Glutamatergic neuron (in vitro differentiated cells): ENCODE data around the gene ABHD4. TPM values are rescaled to one million over a fixed set of nuclear protein-coding genes. Genes with fewer than 3 reads are reported as not detected.

Experiments
- DNase-seq: peaks from one replicate; pipeline ENCODE4 v3.0.0; 2022
- H3K27ac Mint-ChIP-seq: one replicate; pipeline ENCODE4 v1.8.0; 2020; ENCODE audit warnings: mild to moderate bottlenecking, mixed read lengths, inconsistent platforms; ENCODE audit not compliant: unreplicated experiment
- H3K27me3 Mint-ChIP-seq: one replicate; pipeline ENCODE4 v1.8.0; 2020; ENCODE audit warnings: mild to moderate bottlenecking, moderate library complexity, mixed read lengths, inconsistent platforms; ENCODE audit not compliant: unreplicated experiment
- H3K36me3 Mint-ChIP-seq: one replicate; pipeline ENCODE4 v1.8.0; 2020; ENCODE audit warnings: mild to moderate bottlenecking, mixed read lengths, inconsistent platforms; ENCODE audit not compliant: unreplicated experiment
- H3K4me1 Mint-ChIP-seq: one replicate; pipeline ENCODE4 v1.8.0; 2020; ENCODE audit warnings: mild to moderate bottlenecking, low read depth, mixed read lengths, inconsistent platforms; ENCODE audit not compliant: unreplicated experiment
- H3K4me3 Mint-ChIP-seq: one replicate; pipeline ENCODE4 v1.8.0; 2020; ENCODE audit warnings: mild to moderate bottlenecking, mixed read lengths, inconsistent platforms; ENCODE audit not compliant: unreplicated experiment
- H3K9me3 Mint-ChIP-seq: one replicate; pipeline ENCODE4 v1.8.0; 2020; ENCODE audit warnings: mild to moderate bottlenecking, moderate library complexity, mixed read lengths, inconsistent platforms; ENCODE audit not compliant: unreplicated experiment
- total RNA-seq: library from RNA; stranded (reverse); fragmentation: NEBNext Ultra II Directional; extraction: Animal tissue kit (Norgen Biotek cat#: 25700); gene quantifications from one replicate; pipeline ENCODE4 v1.2.1, GENCODE V29; 2021; ENCODE audit not compliant: unreplicated experiment
- TF ChIP-seq, protein P1 (sequence below): fragments of 200-600 bp; sonication (generic); IDR thresholded peaks from one replicate; pipeline ENCODE4 v1.5.0; 2021; ENCODE audit not compliant: partially characterized antibody, unreplicated experiment

ABHD4 gene
- total RNA-seq, 1 donor from 2014 or later = 8.1 TPM

GRCh38 chr14:22589096-22589839 is 8.8 kb upstream of the ABHD4 start, which contains the start of gene DAD1:
DAD1 (minus strand) TSS chr14:22589224; CDS start chr14:22589157, 67 bp downstream.
- TF ChIP-seq, protein P1, sequence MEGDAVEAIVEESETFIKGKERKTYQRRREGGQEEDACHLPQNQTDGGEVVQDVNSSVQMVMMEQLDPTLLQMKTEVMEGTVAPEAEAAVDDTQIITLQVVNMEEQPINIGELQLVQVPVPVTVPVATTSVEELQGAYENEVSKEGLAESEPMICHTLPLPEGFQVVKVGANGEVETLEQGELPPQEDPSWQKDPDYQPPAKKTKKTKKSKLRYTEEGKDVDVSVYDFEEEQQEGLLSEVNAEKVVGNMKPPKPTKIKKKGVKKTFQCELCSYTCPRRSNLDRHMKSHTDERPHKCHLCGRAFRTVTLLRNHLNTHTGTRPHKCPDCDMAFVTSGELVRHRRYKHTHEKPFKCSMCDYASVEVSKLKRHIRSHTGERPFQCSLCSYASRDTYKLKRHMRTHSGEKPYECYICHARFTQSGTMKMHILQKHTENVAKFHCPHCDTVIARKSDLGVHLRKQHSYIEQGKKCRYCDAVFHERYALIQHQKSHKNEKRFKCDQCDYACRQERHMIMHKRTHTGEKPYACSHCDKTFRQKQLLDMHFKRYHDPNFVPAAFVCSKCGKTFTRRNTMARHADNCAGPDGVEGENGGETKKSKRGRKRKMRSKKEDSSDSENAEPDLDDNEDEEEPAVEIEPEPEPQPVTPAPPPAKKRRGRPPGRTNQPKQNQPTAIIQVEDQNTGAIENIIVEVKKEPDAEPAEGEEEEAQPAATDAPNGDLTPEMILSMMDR = no peak
- H3K4me3 Mint-ChIP-seq = peak within 1 kb of the TSS; percentile 94
- DNase-seq = peak; percentile 98
- no peaks in the 10 kb centered on the region for H3K36me3 Mint-ChIP-seq
- H3K27ac Mint-ChIP-seq = peak within 1 kb of the TSS; percentile 98
- peaks cover 6% of the 10 kb centered on the region for H3K9me3 Mint-ChIP-seq
- peaks cover 2% of the 10 kb centered on the region for H3K4me1 Mint-ChIP-seq
- peaks cover 8% of the 10 kb centered on the region for H3K27me3 Mint-ChIP-seq

DNA sequence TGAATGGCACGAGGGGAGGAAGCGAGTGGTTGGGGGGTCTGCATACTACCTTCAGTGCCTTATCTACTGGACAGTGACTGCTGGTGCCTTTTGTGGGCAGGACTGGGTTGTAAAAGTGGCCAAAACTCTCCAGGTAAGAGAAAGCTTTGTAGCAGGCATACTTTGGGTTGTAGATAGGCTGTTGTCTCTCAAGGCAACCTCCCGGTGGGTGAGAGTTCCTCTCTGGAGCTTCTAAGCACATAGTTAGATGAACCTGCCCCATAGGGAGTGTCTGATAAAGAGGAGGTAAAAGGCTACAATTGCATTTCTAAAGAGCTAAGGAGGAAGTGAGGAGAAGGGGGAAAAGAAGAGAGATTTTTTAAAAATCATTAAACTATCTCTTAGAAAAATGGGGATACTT is 4.9 kb upstream of the ABHD4 start:
- no peak for DNase-seq
- Mint-ChIP-seq H3K36me3 (no peaks in the 10 kb centered on the region), H3K4me3 (no peak overlapping the region), H3K9me3 (peaks cover 6% of the 10 kb centered on the region), H3K27me3 (peaks cover 8% of the 10 kb centered on the region), H3K4me1 (peaks cover 1% of the 10 kb centered on the region), H3K27ac (no peak overlapping the region)
- TF ChIP-seq, protein P1 = no peak

DNA sequence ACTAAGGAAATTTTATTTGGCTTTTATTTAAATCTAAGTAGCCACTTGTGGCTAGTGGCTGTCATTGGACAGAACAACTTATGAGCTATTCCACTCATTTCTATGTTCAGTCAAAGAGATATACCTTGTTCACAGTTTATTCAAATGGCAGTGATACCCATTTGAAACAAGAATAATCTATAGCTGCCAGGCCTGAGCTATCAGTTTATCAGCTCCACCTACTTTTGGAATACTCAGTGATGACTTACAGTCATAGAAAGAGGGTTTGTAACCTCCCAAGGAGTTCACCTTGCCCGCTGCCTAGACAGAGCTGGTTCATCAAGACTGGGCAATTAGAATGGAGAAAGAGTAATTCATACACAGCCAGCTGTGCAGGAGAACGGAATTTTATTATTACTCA is 4.5 kb upstream of the ABHD4 start:
- no peak overlapping the region for H3K27ac Mint-ChIP-seq
- no peaks in the 10 kb centered on the region for H3K36me3 Mint-ChIP-seq
- DNase-seq = no peak
- peaks cover 8% of the 10 kb centered on the region for H3K27me3 Mint-ChIP-seq
- peaks cover 6% of the 10 kb centered on the region for H3K9me3 Mint-ChIP-seq
- no peaks in the 10 kb centered on the region for H3K4me1 Mint-ChIP-seq
- TF ChIP-seq, protein P1 = no peak
- no peak overlapping the region for H3K4me3 Mint-ChIP-seq

GRCh38 chr14:22594156-22594716 is 3.9 kb upstream of the ABHD4 start:
- H3K36me3 Mint-ChIP-seq = no peaks in the 10 kb centered on the region
- peaks cover 1% of the 10 kb centered on the region for H3K9me3 Mint-ChIP-seq
- H3K27ac Mint-ChIP-seq = no peak overlapping the region
- DNase-seq = no peak
- TF ChIP-seq, protein P1 = no peak
- peaks cover 5% of the 10 kb centered on the region for H3K27me3 Mint-ChIP-seq
- no peaks in the 10 kb centered on the region for H3K4me1 Mint-ChIP-seq
- no peak overlapping the region for H3K4me3 Mint-ChIP-seq

GRCh38 chr14:22596354-22596879 is 1.7 kb upstream of the ABHD4 start:
- H3K36me3 Mint-ChIP-seq = no peaks in the 10 kb centered on the region
- H3K4me1 Mint-ChIP-seq = no peaks in the 10 kb centered on the region
- H3K9me3 Mint-ChIP-seq = no peaks in the 10 kb centered on the region
- TF ChIP-seq, protein P1 = no peak
- no peak for DNase-seq
- H3K27me3 Mint-ChIP-seq = no peaks in the 10 kb centered on the region
- no peak overlapping the region for H3K4me3 Mint-ChIP-seq
- no peak overlapping the region for H3K27ac Mint-ChIP-seq
